Transverse colon (tissue), 4 donors: ENCODE measurements around the gene FAM120B. TPM values are rescaled to one million over a fixed set of nuclear protein-coding genes. Genes with fewer than 3 reads are reported as not detected.

Experiments used
- DNase-seq: peaks from one replicate; pipeline ENCODE4 v3.0.0-alpha.2; 2019
- H3K27ac ChIP-seq, 4 donors: fragments of 200-600 bp; sonication (generic); 2 replicates each; pipeline ENCODE4 v1.5.1; 2016 to 2018; ENCODE audit warnings: inconsistent platforms in 4 of 4
- H3K27me3 ChIP-seq: fragments of 200-600 bp; sonication (generic); 2 replicates; pipeline ENCODE4 v1.5.1; 2017; ENCODE audit warnings: inconsistent platforms
- H3K36me3 ChIP-seq, 4 donors: fragments of 200-600 bp; sonication (generic); 2 replicates each; pipeline ENCODE4 v1.5.1; 2017 to 2019; ENCODE audit warnings: inconsistent platforms in 4 of 4
- H3K4me1 ChIP-seq, 4 donors: fragments of 200-600 bp; sonication (generic); 2 replicates each; pipeline ENCODE4 v1.5.1; 2017 to 2020; ENCODE audit warnings: inconsistent platforms in 4 of 4
- H3K4me3 ChIP-seq, 4 donors: fragments of 200-600 bp; sonication (generic); 1 replicate in 1 of 4; 2 replicates in 3 of 4; pipeline versions ENCODE4 v1.5.1 to v1.6.1; 2017 to 2019; ENCODE audit warnings: inconsistent platforms in 4 of 4
- H3K9me3 ChIP-seq, 2 donors: fragments of 200-600 bp; sonication (generic); 2 replicates each; pipeline ENCODE4 v1.5.1; 2017 to 2019; ENCODE audit warnings: inconsistent platforms in 2 of 2
- CTCF ChIP-seq, 5 experiments: fragments of 200-600 bp in 3 of 5; fragments of 450-650 bp in 2 of 5; sonication (generic) in 3 of 5; IDR thresholded peaks; 1 replicate in 2 of 5; 2 replicates in 3 of 5; pipeline ENCODE4 v1.5.1; 2016 to 2017; ENCODE audit warnings: antibody characterized with exemption in 5 of 5, inconsistent platforms in 3 of 5, mild to moderate bottlenecking in 2 of 5, moderate library complexity in 1 of 5
- EP300 ChIP-seq: sonication (generic); formaldehyde crosslinking; IDR thresholded peaks from one replicate; pipeline ENCODE4 v1.6.1; 2017; ENCODE audit warnings: antibody characterized with exemption, low read depth
- POLR2A ChIP-seq: fragments of 450-650 bp; IDR thresholded peaks from one replicate; pipeline ENCODE4 v1.6.1; 2016; ENCODE audit warnings: antibody characterized with exemption, mild to moderate bottlenecking, moderate library complexity
- POLR2AphosphoS5 ChIP-seq, 3 donors: sonication (generic); formaldehyde crosslinking; IDR thresholded peaks; one replicate each; pipeline ENCODE4 v1.6.1; 2016; ENCODE audit warnings: antibody characterized with exemption in 3 of 3
- WGBS, 2 donors: methylation state at CpG; one replicate each; pipeline ENCODE4 v1.1.5; 2018; ENCODE audit warnings: low coverage in 1 of 2; 5-methylcytosine and 5-hydroxymethylcytosine counted together
- in situ Hi-C, 4 donors: fragments of 200-750 bp; cut with MboI; loops; one replicate each; pipeline versions ENCODE4 v1.15.0 to v1.15.1; 2017; ENCODE audit warnings: low sequenced_read_pairs in 3 of 4, low pct_ligation_motif_present in 1 of 4, low pct_unique_long_range_greater_than_20kb in 1 of 4
- intact Hi-C: fragments of 100-400 bp; cut with DNase I; formaldehyde crosslinking; loops from one replicate; pipeline ENCODE4 v1.15.1; 2023; ENCODE audit warnings: low total_unique reads
- total RNA-seq, 4 donors: library from RNA; depleted of rRNA; stranded (reverse); fragments of >200 nt; gene quantifications; one replicate each; pipeline ENCODE4 v1.1.0, GENCODE V29; 2016

The FAM120B gene
- total RNA-seq, 4 donors from 2014 or later, result 24.7 to 35.9 (median 26.7) TPM

- H3K4me3 ChIP-seq, result no peak overlapping the region
- no peaks in the 10 kb centered on the region for H3K4me1 ChIP-seq
- TF ChIP-seq CTCF (IDR thresholded peaks at IDR 0.05) (no peak), POLR2AphosphoS5 (IDR thresholded peaks at IDR 0.05) (no peak), EP300 (no peak), POLR2A (no peak)
- H3K27me3 ChIP-seq, result peaks cover 3% of the 10 kb centered on the region
- no peaks in the 10 kb centered on the region for H3K9me3 ChIP-seq
- no peaks in the 10 kb centered on the region for H3K36me3 ChIP-seq
- intact Hi-C loops (no loop called here), in situ Hi-C loops (no loop called here)
- H3K27ac ChIP-seq, result no peak overlapping the region
- 0 to 54% methylated on average over 1 to 7 of the region's 7 CpGs for WGBS, 2 donors
- DNase-seq, result no peak
Measured at GRCh38 chr6:170429450-170429849, 122.9 kb downstream of the FAM120B start.

GRCh38 chr6:170433163-170434116, 126.9 kb downstream of the FAM120B start:
- no peak overlapping the region for H3K27ac ChIP-seq
- WGBS, 2 donors, result 83 to 88% methylated on average over 11 to 17 of the region's 17 CpGs
- no peaks in the 10 kb centered on the region for H3K36me3 ChIP-seq
- H3K4me1 ChIP-seq, result peaks cover 0 to 9% (median 6%) of the 10 kb centered on the region in 4 donors
- in situ Hi-C loops, result no loop called here
- no peaks in the 10 kb centered on the region for H3K9me3 ChIP-seq
- intact Hi-C loops, result no loop called here
- H3K27me3 ChIP-seq, result no peaks in the 10 kb centered on the region
- no peak for TF ChIP-seq CTCF (IDR thresholded peaks at IDR 0.05)
- TF ChIP-seq POLR2AphosphoS5 (IDR thresholded peaks at IDR 0.05), result no peak
- TF ChIP-seq POLR2A, result no peak
- TF ChIP-seq EP300, result no peak
- DNase-seq, result no peak
- no peak overlapping the region for H3K4me3 ChIP-seq

GRCh38 chr6:170434117-170434820, 127.7 kb downstream of the FAM120B start:
- Histone ChIP-seq H3K4me3 (no peak overlapping the region), H3K36me3 (no peaks in the 10 kb centered on the region), H3K4me1 (peaks cover 0 to 9% (median 6%) of the 10 kb centered on the region in 4 donors), H3K9me3 (no peaks in the 10 kb centered on the region), H3K27me3 (no peaks in the 10 kb centered on the region), H3K27ac (no peak overlapping the region)
- intact Hi-C loops, result no loop called here
- in situ Hi-C loops, result no loop called here
- no peak for TF ChIP-seq POLR2AphosphoS5 (IDR thresholded peaks at IDR 0.05)
- no peak for TF ChIP-seq POLR2A
- no peak for TF ChIP-seq CTCF (IDR thresholded peaks at IDR 0.05)
- no peak for TF ChIP-seq EP300
- DNase-seq, result no peak
- 83% methylated on average over 19 of the region's 20 CpGs; no CpG with 5 or more reads in 1 of the 2 donors for WGBS, 2 donors

GRCh38 chr6:170434821-170435155, 128.2 kb downstream of the FAM120B start:
- TF ChIP-seq POLR2A (no peak), CTCF (IDR thresholded peaks at IDR 0.05) (no peak), POLR2AphosphoS5 (IDR thresholded peaks at IDR 0.05) (no peak), EP300 (no peak)
- H3K9me3 ChIP-seq, result no peaks in the 10 kb centered on the region
- in situ Hi-C loops (no loop called here), intact Hi-C loops (no loop called here)
- H3K4me1 ChIP-seq, result peaks cover 0 to 9% (median 6%) of the 10 kb centered on the region in 4 donors
- no peaks in the 10 kb centered on the region for H3K27me3 ChIP-seq
- no peaks in the 10 kb centered on the region for H3K36me3 ChIP-seq
- DNase-seq, result no peak
- H3K4me3 ChIP-seq, result no peak overlapping the region
- no peak overlapping the region for H3K27ac ChIP-seq
- WGBS, 2 donors, result 79% methylated on average over 14 of the region's 17 CpGs; no CpG with 5 or more reads in 1 of the 2 donors
